Measurements from ENCODE around the gene IL3.

IL3 gene

GRCh38 chr5:132075719-132076077, 15.2 kb downstream of the IL3 start:
- H3K9ac ChIP-seq (ENCODE audit: insufficient read length) = no peak overlapping the region
- no peaks in the 10 kb centered on the region for H3K36me3 ChIP-seq (ENCODE audit: insufficient read depth, low read length)
- H3K27ac ChIP-seq = no peak overlapping the region
- no peak for TF ChIP-seq POLR2AphosphoS5 (IDR thresholded peaks at IDR 0.05; ENCODE audit: borderline replicate concordance, low read depth, low read length)
- TF ChIP-seq EZH2 (IDR thresholded peaks at IDR 0.05) = no peak
- no peak for TF ChIP-seq FOXP2 (optimal IDR thresholded peaks at IDR 0.05; ENCODE audit: control extremely low read depth, extremely low read length, insufficient read depth)
- no peak overlapping the region for H3K4me3 ChIP-seq
- no peaks in the 10 kb centered on the region for H3K9me3 ChIP-seq (ENCODE audit: low read depth, low read length)
- no peak for DNase-seq (ENCODE audit: low read depth, low spot score)

- Histone ChIP-seq H3K4me3 (no peak overlapping the region), H3K9me3 (ENCODE audit: low read depth, low read length) (no peaks in the 10 kb centered on the region), H3K36me3 (ENCODE audit: insufficient read depth, low read length) (no peaks in the 10 kb centered on the region), H3K27ac (no peak overlapping the region), H3K9ac (ENCODE audit: insufficient read length) (no peak overlapping the region)
- TF ChIP-seq FOXP2 (optimal IDR thresholded peaks at IDR 0.05; ENCODE audit: control extremely low read depth, extremely low read length, insufficient read depth) (no peak), EZH2 (IDR thresholded peaks at IDR 0.05) (no peak), POLR2AphosphoS5 (IDR thresholded peaks at IDR 0.05; ENCODE audit: borderline replicate concordance, low read depth, low read length) (no peak)
- no peak for DNase-seq (ENCODE audit: low read depth, low spot score)
Measured at GRCh38 chr5:132076202-132076830, 15.9 kb downstream of the IL3 start.

GRCh38 chr5:132076983-132077382, 16.5 kb downstream of the IL3 start:
- H3K27ac ChIP-seq = no peak overlapping the region

GRCh38 chr5:132079081-132079480, 18.6 kb downstream of the IL3 start:
- Histone ChIP-seq H3K9me3 (ENCODE audit: low read depth, low read length) (no peaks in the 10 kb centered on the region), H3K36me3 (ENCODE audit: insufficient read depth, low read length) (no peaks in the 10 kb centered on the region), H3K4me3 (no peak overlapping the region), H3K27ac (no peak overlapping the region), H3K9ac (ENCODE audit: insufficient read length) (no peak overlapping the region)
- TF ChIP-seq POLR2AphosphoS5 (IDR thresholded peaks at IDR 0.05; ENCODE audit: borderline replicate concordance, low read depth, low read length) (no peak), FOXP2 (optimal IDR thresholded peaks at IDR 0.05; ENCODE audit: control extremely low read depth, extremely low read length, insufficient read depth) (no peak)
- DNase-seq (ENCODE audit: low read depth, low spot score) = no peak

More at GRCh38 chr5:132076983-132077382, 16.5 kb downstream of the IL3 start:
- H3K4me3 ChIP-seq = no peak overlapping the region
- no peak overlapping the region for H3K9ac ChIP-seq (ENCODE audit: insufficient read length)
- no peaks in the 10 kb centered on the region for H3K9me3 ChIP-seq (ENCODE audit: low read depth, low read length)
- no peak for DNase-seq (ENCODE audit: low read depth, low spot score)
- no peaks in the 10 kb centered on the region for H3K36me3 ChIP-seq (ENCODE audit: insufficient read depth, low read length)
- TF ChIP-seq EZH2 (IDR thresholded peaks at IDR 0.05) (no peak), FOXP2 (optimal IDR thresholded peaks at IDR 0.05; ENCODE audit: control extremely low read depth, extremely low read length, insufficient read depth) (no peak), POLR2AphosphoS5 (IDR thresholded peaks at IDR 0.05; ENCODE audit: borderline replicate concordance, low read depth, low read length) (no peak)

GRCh38 chr5:132079619-132080018, 19.2 kb downstream of the IL3 start:
- DNase-seq (ENCODE audit: low read depth, low spot score) = no peak
- Histone ChIP-seq H3K4me3 (no peak overlapping the region), H3K9ac (ENCODE audit: insufficient read length) (no peak overlapping the region), H3K27ac (no peak overlapping the region), H3K9me3 (ENCODE audit: low read depth, low read length) (no peaks in the 10 kb centered on the region), H3K36me3 (ENCODE audit: insufficient read depth, low read length) (no peaks in the 10 kb centered on the region)
- TF ChIP-seq FOXP2 (optimal IDR thresholded peaks at IDR 0.05; ENCODE audit: control extremely low read depth, extremely low read length, insufficient read depth) (no peak), POLR2AphosphoS5 (IDR thresholded peaks at IDR 0.05; ENCODE audit: borderline replicate concordance, low read depth, low read length) (no peak), EZH2 (IDR thresholded peaks at IDR 0.05) (no peak)

- Histone ChIP-seq H3K36me3 (ENCODE audit: insufficient read depth, low read length) (no peaks in the 10 kb centered on the region), H3K9ac (ENCODE audit: insufficient read length) (no peak overlapping the region), H3K27ac (no peak overlapping the region), H3K9me3 (ENCODE audit: low read depth, low read length) (no peaks in the 10 kb centered on the region), H3K4me3 (no peak overlapping the region)
- DNase-seq (ENCODE audit: low read depth, low spot score) = no peak
- TF ChIP-seq FOXP2 (optimal IDR thresholded peaks at IDR 0.05; ENCODE audit: control extremely low read depth, extremely low read length, insufficient read depth) (no peak), POLR2AphosphoS5 (IDR thresholded peaks at IDR 0.05; ENCODE audit: borderline replicate concordance, low read depth, low read length) (no peak), EZH2 (IDR thresholded peaks at IDR 0.05) (no peak)
Measured at GRCh38 chr5:132080595-132080994, 20.1 kb downstream of the IL3 start.

- Histone ChIP-seq H3K9me3 (ENCODE audit: low read depth, low read length) (no peaks in the 10 kb centered on the region), H3K9ac (ENCODE audit: insufficient read length) (no peak overlapping the region), H3K27ac (no peak overlapping the region), H3K4me3 (no peak overlapping the region), H3K36me3 (ENCODE audit: insufficient read depth, low read length) (no peaks in the 10 kb centered on the region)
- DNase-seq (ENCODE audit: low read depth, low spot score) = no peak
- TF ChIP-seq FOXP2 (optimal IDR thresholded peaks at IDR 0.05; ENCODE audit: control extremely low read depth, extremely low read length, insufficient read depth) = no peak
- no peak for TF ChIP-seq POLR2AphosphoS5 (IDR thresholded peaks at IDR 0.05; ENCODE audit: borderline replicate concordance, low read depth, low read length)
- no peak for TF ChIP-seq EZH2 (IDR thresholded peaks at IDR 0.05)
Measured at GRCh38 chr5:132081458-132081857, 21.0 kb downstream of the IL3 start.

- H3K36me3 ChIP-seq (ENCODE audit: insufficient read depth, low read length) = no peaks in the 10 kb centered on the region
- no peak overlapping the region for H3K27ac ChIP-seq
- no peak for TF ChIP-seq EZH2 (IDR thresholded peaks at IDR 0.05)
- TF ChIP-seq FOXP2 (optimal IDR thresholded peaks at IDR 0.05; ENCODE audit: control extremely low read depth, extremely low read length, insufficient read depth) = no peak
- TF ChIP-seq POLR2AphosphoS5 (IDR thresholded peaks at IDR 0.05; ENCODE audit: borderline replicate concordance, low read depth, low read length) = no peak
- no peaks in the 10 kb centered on the region for H3K9me3 ChIP-seq (ENCODE audit: low read depth, low read length)
- no peak for DNase-seq (ENCODE audit: low read depth, low spot score)
- H3K9ac ChIP-seq (ENCODE audit: insufficient read length) = no peak overlapping the region
- H3K4me3 ChIP-seq = no peak overlapping the region
Measured at GRCh38 chr5:132082329-132083023, 22.0 kb downstream of the IL3 start.
